ENCODE results near the gene SPSB3. TPM values are rescaled to one million over a fixed set of nuclear protein-coding genes. Genes with fewer than 3 reads are reported as not detected.

The SPSB3 gene
- total and polyA plus RNA-seq, 2 of the 4 experiments (the other 2 are of a cell fraction), result 9.1 to 30.8 TPM

- no peak overlapping the region for H4K5ac ChIP-seq (ENCODE audit: low read depth, low read length)
- BruUV-seq (replicated peaks), result no TSS peak
- no peak overlapping the region for H2AK5ac ChIP-seq (ENCODE audit: low read depth, low read length)
- no peak overlapping the region for H3K9ac ChIP-seq (ENCODE audit: low read depth, low read length)
- no peak overlapping the region for H2BK120ac ChIP-seq (ENCODE audit: low read depth, low read length)
- H2BK20ac ChIP-seq (ENCODE audit: low read depth, low read length), result no peak overlapping the region
- H3K9me1 ChIP-seq (ENCODE audit: insufficient read depth, low read length), result peaks cover 6% of the 10 kb centered on the region
- H2AFZ ChIP-seq (replicated peaks; ENCODE audit: low read length, poor library complexity), result no peak overlapping the region
- H3K4ac ChIP-seq (ENCODE audit: low read depth, low read length), result no peak overlapping the region
- peaks cover 18 to 56% of the 10 kb centered on the region in 2 experiments; a peak in 3 of 4 replicates for H3K79me1 ChIP-seq (ENCODE audit: low read depth in 1 of 2, low read length in 2 of 2)
- H4K8ac ChIP-seq (ENCODE audit: low read depth in 2 of 2, low read length in 2 of 2), result no peak overlapping the region
- no peak overlapping the region for H4K91ac ChIP-seq (ENCODE audit: insufficient read depth, low read depth, low read length)
- no peak overlapping the region for H2BK5ac ChIP-seq (ENCODE audit: low read depth, low read length, poor library complexity, severe bottlenecking)
- no peak overlapping the region for H3K56ac ChIP-seq (ENCODE audit: extremely low read depth, insufficient read depth, low read length)
- intact Hi-C loops (cut with micrococcal nuclease), result no loop called here
- no peak overlapping the region for H3K18ac ChIP-seq (ENCODE audit: low read depth, low read length)
- no peak for TF ChIP-seq MAZ (IDR thresholded peaks at IDR 0.05; ENCODE audit: borderline replicate concordance, low read depth, low read length)
- H3K9me3 ChIP-seq (ENCODE audit: control insufficient read depth, insufficient read depth, low read length), result no peaks in the 10 kb centered on the region
- H3K4me3 ChIP-seq (ENCODE audit: insufficient read depth, low read depth, low read length), result no peak overlapping the region
- H2BK15ac ChIP-seq (ENCODE audit: low read depth, low read length), result no peak overlapping the region
- H3K4me2 ChIP-seq (ENCODE audit: low read depth, low read length), result no peak overlapping the region
- no peak overlapping the region for H2AK9ac ChIP-seq (replicated peaks; ENCODE audit: low read depth, low read length, poor library complexity)
- dilution Hi-C loops (cut with HindIII; ENCODE audit: low sequenced_read_pairs, unreplicated experiment), result no loop called here
- ChIA-PET CTCF (no interaction called here), POLR2A (ENCODE audit: unreplicated experiment) (no interaction called here)
- no CpG with 5 or more reads among the region's 7 CpGs for WGBS, 2 experiments (ENCODE audit: extremely low coverage in 2 of 2, insufficient read length in 1 of 2)
- no peak overlapping the region for H3K23ac ChIP-seq (ENCODE audit: low read depth, low read length)
- no peak for ATAC-seq (ENCODE audit: low read depth)
- peaks cover 74% of the 10 kb centered on the region for H3K36me3 ChIP-seq (ENCODE audit: control insufficient read depth, insufficient read depth, low read length)
- no peaks in the 10 kb centered on the region for H3K4me1 ChIP-seq (ENCODE audit: control insufficient read depth, insufficient read depth, low read length)
- no peak for DNase-seq
- H4K20me1 ChIP-seq (ENCODE audit: insufficient read depth, low read length), result peaks cover 32% of the 10 kb centered on the region
- in situ Hi-C loops (cut with MboI; ENCODE audit: low sequenced_read_pairs), result no loop called here
- H3K27me3 ChIP-seq (ENCODE audit: control insufficient read depth, insufficient read depth, low read length), result no peaks in the 10 kb centered on the region
- no peak overlapping the region for H3K14ac ChIP-seq (replicated peaks; ENCODE audit: low read depth, low read length)
- H3K27ac ChIP-seq (ENCODE audit: insufficient read depth, low read length), result no peak overlapping the region
Observed at GRCh38 chr16:1731073-1731472, 51.3 kb downstream of the SPSB3 start.

Data from IMR-90 (cell line).